NB4 (cell line): ENCODE measurements around the gene ASPRV1.
A peak's percentile ranks its signal among the peaks of the same experiment; 100 is the strongest.
"Not testable (repeated sequence)": the region's sequence is repeated elsewhere in the genome, so short reads cannot be mapped to it uniquely, and the experiment has no call there.

Source experiments
- DNase-seq: peaks from one replicate; pipeline ENCODE4 v3.0.0; 2010; ENCODE audit warnings: low read depth
- H3K4me3 ChIP-seq: one replicate; pipeline ENCODE4 v1.5.1; 2011; ENCODE audit warnings: mild to moderate bottlenecking, low read depth, low read length, moderate library complexity
- MYC ChIP-seq: IDR thresholded peaks from 2 replicates; pipeline ENCODE4 v1.6.1; 2011; ENCODE audit warnings: low read depth, low read length
- POLR2A ChIP-seq: IDR thresholded peaks from 2 replicates; pipeline ENCODE4 v1.6.1; 2011; ENCODE audit warnings: mild to moderate bottlenecking; ENCODE audit not compliant: insufficient read length; ENCODE audit errors: extremely low read depth
- TF ChIP-seq, protein P1 (sequence below): IDR thresholded peaks from one replicate; pipeline ENCODE4 v1.5.1; 2012; ENCODE audit warnings: low read depth, low read length
- TF ChIP-seq, protein P2 (sequence below): IDR thresholded peaks from 2 replicates; pipeline ENCODE4 v1.6.1; 2011; ENCODE audit warnings: low read depth, low read length

ASPRV1 gene

DNA sequence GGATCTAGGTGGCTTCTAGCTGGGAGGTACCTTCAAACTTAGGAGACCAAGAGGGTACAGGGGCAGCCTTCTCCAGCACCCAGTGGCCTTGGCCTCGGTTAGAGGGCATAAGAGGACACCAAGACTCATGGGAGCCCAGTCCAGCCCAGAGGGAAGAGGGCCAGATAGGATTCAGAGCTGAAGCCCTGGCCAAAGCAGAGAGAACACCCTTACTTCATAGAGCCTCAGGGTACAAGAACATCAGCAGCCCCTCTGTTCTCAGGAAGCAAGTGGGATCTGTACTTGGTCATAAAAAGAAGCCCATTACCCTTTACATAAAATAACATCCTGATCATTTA is 45.0 kb upstream of the ASPRV1 start:
- TF ChIP-seq, protein P1, sequence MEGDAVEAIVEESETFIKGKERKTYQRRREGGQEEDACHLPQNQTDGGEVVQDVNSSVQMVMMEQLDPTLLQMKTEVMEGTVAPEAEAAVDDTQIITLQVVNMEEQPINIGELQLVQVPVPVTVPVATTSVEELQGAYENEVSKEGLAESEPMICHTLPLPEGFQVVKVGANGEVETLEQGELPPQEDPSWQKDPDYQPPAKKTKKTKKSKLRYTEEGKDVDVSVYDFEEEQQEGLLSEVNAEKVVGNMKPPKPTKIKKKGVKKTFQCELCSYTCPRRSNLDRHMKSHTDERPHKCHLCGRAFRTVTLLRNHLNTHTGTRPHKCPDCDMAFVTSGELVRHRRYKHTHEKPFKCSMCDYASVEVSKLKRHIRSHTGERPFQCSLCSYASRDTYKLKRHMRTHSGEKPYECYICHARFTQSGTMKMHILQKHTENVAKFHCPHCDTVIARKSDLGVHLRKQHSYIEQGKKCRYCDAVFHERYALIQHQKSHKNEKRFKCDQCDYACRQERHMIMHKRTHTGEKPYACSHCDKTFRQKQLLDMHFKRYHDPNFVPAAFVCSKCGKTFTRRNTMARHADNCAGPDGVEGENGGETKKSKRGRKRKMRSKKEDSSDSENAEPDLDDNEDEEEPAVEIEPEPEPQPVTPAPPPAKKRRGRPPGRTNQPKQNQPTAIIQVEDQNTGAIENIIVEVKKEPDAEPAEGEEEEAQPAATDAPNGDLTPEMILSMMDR = no peak
- TF ChIP-seq POLR2A (no peak), MYC (no peak)
- TF ChIP-seq, protein P2, sequence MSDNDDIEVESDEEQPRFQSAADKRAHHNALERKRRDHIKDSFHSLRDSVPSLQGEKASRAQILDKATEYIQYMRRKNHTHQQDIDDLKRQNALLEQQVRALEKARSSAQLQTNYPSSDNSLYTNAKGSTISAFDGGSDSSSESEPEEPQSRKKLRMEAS = no peak
- DNase-seq = no peak
- no peak overlapping the region for H3K4me3 ChIP-seq

DNA sequence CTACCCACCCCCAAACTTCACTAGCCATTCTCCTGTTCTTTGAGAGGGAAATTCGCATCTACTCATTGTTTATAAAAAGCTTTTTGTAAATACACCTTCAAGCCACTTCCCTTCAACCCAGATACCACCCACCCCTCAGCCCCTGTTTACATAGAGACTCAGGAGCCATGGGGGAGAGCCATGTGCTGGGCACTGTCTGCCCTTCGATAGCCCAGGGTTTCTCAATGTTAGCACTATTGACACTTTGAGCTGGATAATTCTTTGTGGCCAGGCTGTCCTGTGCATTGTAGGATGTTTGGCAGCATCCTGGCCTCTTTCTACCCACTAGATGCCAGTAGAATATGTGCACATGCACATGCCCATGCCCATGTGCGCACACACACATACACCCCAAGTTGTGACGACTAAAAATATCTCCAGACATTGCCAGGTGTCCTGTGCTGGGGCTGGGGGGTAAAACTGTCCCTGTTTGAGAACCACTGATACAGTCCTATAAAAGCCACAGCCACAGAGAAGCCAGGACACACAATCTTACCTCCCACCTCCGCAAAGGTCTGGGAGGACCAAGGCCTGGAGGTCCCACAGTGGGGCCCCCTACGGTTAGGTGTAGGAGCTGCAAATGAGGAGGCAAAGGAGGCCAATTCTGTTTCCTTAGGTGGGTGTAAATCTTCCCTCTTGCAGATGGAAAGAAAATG is 44.5 kb upstream of the ASPRV1 start:
- DNase-seq = no peak
- no peak overlapping the region for H3K4me3 ChIP-seq
- TF ChIP-seq, protein P2 = no peak
- TF ChIP-seq, protein P1 = peak; percentile 22
- TF ChIP-seq POLR2A = no peak

DNA sequence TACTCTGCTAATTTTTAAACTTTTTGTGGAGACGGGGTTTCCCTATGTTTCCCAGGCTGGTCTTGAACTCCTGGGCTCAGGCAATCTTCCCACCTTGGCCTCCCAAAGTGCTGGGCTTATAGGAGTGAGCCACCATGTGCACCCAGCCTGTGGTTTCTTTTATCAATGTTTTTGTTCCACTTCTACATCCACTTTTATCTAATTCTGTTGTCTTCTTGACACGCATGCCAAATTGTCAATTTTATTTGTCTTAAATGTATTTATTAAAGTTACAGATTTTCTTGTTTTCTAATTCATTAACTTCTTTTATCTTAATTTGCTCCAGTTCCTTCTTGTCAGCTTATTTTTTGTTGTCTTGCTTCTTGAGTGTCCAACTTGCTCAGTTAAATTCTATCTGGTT is 43.8 kb upstream of the ASPRV1 start:
- DNase-seq = no peak
- no peak overlapping the region for H3K4me3 ChIP-seq
- TF ChIP-seq POLR2A = no peak
- no peak for TF ChIP-seq MYC
- TF ChIP-seq, protein P1 = no peak
- TF ChIP-seq, protein P2 = no peak

DNA sequence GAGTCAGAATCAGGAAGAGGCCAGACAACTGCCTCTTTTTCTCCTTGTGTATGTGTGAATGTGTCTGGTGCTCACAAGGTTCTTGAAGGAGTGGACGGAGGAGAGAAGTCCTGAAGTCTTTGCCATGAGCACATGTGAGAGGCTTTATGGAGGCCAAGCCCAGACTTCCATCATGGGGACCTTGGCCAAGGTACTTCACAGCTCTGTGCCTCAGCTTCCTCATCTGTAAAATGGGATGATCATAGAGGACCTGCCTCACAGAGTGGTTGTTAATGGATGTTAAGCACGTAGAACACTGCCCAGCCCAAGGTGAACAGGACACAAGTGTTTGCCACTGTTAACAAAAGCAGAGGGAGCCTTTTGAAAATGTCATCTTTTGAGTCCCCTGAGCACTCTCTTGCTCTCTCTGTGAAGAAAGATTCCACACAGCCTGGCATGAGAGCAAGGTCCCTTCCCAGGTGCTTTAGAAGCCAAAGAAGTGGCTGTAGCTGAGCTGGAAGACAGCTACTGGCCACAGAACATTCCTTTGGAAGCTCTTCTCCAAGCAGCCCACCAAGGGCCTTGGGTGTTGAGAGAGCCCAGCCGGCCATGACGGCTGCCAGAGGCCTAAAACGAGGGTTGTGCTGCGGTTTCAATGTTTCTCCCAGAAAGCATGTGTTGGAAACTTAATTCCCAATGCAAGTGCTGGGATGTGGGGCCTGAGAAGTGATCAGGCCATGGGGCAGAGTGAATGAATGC is 41.8 kb upstream of the ASPRV1 start:
- DNase-seq = no peak
- TF ChIP-seq, protein P2 = no peak
- TF ChIP-seq POLR2A = no peak
- TF ChIP-seq, protein P1 = no peak
- no peak for TF ChIP-seq MYC
- H3K4me3 ChIP-seq = no peak overlapping the region

DNA sequence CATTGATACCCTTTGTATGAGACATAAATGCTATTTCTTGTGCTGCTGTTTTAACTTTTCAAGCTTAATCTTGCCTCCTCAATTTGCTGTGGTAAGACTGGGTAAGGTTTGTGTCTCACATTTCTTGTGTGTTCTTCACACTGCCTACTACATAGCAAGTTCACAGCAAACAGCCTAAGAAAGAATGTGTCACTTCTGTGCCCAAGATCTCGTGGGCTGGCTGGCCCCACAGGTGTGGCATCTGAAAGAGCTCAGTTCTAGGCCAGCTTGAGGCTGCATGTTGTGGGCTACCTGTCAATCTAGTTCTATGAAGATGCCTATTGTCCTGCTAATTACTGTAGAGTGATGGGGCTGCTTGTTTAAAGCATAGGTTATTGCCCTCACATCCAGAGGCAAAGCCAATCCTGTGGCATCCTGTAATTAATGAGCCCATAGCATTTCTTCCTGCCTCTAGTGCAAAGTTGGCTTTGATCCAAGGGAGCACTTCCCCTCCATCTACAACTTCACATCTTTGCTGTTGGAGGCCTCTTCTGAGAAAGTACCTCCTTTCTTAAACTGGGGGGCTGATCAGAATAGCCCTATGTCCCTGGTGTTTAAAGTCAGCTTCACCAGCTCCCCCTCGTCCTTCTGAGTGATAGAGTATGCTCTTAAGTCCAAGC is 40.9 kb upstream of the ASPRV1 start:
- peak; percentile 49 for DNase-seq

DNA sequence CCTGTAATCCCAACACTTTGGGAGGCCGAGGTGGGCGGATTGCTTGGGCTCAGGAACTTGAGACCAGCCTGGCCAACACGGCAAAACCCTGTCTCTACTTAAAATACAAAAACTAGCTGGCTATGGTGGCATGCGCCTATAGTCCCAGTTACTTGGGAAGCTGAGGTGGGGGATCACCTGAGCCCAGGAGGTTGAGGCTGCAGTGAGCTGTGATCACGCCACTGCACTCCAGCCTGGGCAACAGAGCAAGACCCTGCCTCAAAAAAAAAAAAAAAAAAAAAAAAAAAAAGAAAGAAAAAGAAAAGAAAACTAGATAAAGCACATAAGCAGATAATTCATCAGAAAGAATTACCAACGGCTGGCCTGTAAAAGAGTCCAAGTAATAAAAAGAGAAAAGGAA is 39.1 kb upstream of the ASPRV1 start:
- not testable (repeated sequence) for H3K4me3 ChIP-seq, DNase-seq

More for the DNA sequence above, 40.9 kb upstream of the ASPRV1 start:
- no peak overlapping the region for H3K4me3 ChIP-seq
- TF ChIP-seq, protein P1 = no peak
- TF ChIP-seq, protein P2 = no peak
- TF ChIP-seq POLR2A (no peak), MYC (no peak)
